OCI-LY3 (cell line): ENCODE results near the gene TMTC4.

Experiments
- H2AFZ ChIP-seq: fragments of 200-600, 300-600 bp; shearing (Covaris generic); 2 replicates; pipeline ENCODE4 v1.6.0; 2014; ENCODE audit warnings: antibody characterized with exemption, low read depth, low read length
- H3K27ac ChIP-seq: fragments of 200-600, 300-600 bp; sonication (generic); 2 replicates; pipeline ENCODE4 v1.5.1; 2014; ENCODE audit warnings: mild to moderate bottlenecking, low read length, moderate library complexity, mixed read lengths
- H3K27me3 ChIP-seq: fragments of 200-600, 300-600 bp; sonication (generic); 2 replicates; pipeline ENCODE4 v1.6.1; 2014; ENCODE audit warnings: low read depth, low read length, mixed read lengths
- H3K36me3 ChIP-seq: fragments of 200-600, 300-600 bp; sonication (generic); replicated peaks from 2 replicates; pipeline ENCODE3; 2014; ENCODE audit warnings: low read depth, low read length, mixed read lengths
- H3K4me1 ChIP-seq: fragments of 300-600, 200-600 bp; sonication (generic); 2 replicates; pipeline ENCODE4 v1.6.1; 2014; ENCODE audit warnings: low read length, mixed read lengths
- H3K4me2 ChIP-seq: fragments of 200-600, 300-600 bp; sonication (generic); 2 replicates; pipeline ENCODE4 v1.6.1; 2014; ENCODE audit warnings: low read length, mixed read lengths
- H3K4me3 ChIP-seq: fragments of 300-600, 200-600 bp; sonication (generic); 2 replicates; pipeline ENCODE4 v1.5.1; 2014; ENCODE audit warnings: antibody characterized with exemption, mild to moderate bottlenecking, low read length, moderate library complexity
- H3K79me2 ChIP-seq: fragments of 300-600, 200-600 bp; shearing (Covaris generic); 2 replicates; pipeline ENCODE4 v1.6.1; 2014; ENCODE audit warnings: mild to moderate bottlenecking, low read length, mixed read lengths
- H3K9ac ChIP-seq: fragments of 300-600, 200-600 bp; shearing (Covaris generic); 2 replicates; pipeline ENCODE4 v1.6.0; 2014; ENCODE audit warnings: mild to moderate bottlenecking, low read length, moderate library complexity
- H3K9me3 ChIP-seq: fragments of 200-600, 300-600 bp; shearing (Covaris generic); 2 replicates; pipeline ENCODE4 v1.6.1; 2014; ENCODE audit warnings: low read length, mixed read lengths; ENCODE audit not compliant: insufficient read depth
- H4K20me1 ChIP-seq: fragments of 200-600, 300-600 bp; sonication (generic); 2 replicates; pipeline ENCODE4 v1.6.1; 2016; ENCODE audit warnings: low read length, mixed read lengths; ENCODE audit not compliant: insufficient read depth
- EZH2phosphoT487 ChIP-seq: fragments of 200-600 bp; shearing (Covaris generic); IDR thresholded peaks from 2 replicates; pipeline ENCODE4 v1.6.1; 2018; ENCODE audit warnings: antibody characterized with exemption, mixed run types, low read depth
- TF ChIP-seq, protein P1 (sequence below): fragments of 200-600, 300-600 bp; sonication (generic); IDR thresholded peaks from 2 replicates; pipeline ENCODE4 v1.5.1; 2014; ENCODE audit warnings: antibody characterized with exemption, low read length, low read depth

TMTC4 gene

DNA sequence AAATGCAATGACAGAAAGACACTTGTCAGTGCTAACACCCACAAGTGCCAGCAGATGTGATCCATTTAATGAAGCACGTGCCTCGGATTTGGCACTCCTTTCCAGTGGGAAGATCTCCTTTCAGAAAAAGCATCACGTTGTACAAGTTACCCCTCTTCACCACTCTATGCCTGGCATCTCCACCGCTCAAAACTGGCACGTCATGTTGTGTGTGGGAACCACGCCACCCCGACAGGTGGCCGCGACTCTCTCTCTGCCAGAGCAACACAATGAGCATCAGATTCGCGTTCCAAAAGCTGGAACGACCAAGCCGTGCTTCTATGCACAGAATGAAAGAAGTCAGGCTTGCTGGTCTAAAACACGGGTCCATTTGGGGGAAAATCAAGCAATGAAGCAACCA, 24.3 kb downstream of the TMTC4 start:
- no peak overlapping the region for H3K4me3 ChIP-seq
- no peaks in the 10 kb centered on the region for H3K27me3 ChIP-seq
- H2AFZ ChIP-seq, result no peak overlapping the region
- no peak overlapping the region for H3K27ac ChIP-seq
- no peak overlapping the region for H3K9ac ChIP-seq
- H3K4me1 ChIP-seq, result no peaks in the 10 kb centered on the region
- TF ChIP-seq EZH2phosphoT487, result no peak
- TF ChIP-seq, protein P1, sequence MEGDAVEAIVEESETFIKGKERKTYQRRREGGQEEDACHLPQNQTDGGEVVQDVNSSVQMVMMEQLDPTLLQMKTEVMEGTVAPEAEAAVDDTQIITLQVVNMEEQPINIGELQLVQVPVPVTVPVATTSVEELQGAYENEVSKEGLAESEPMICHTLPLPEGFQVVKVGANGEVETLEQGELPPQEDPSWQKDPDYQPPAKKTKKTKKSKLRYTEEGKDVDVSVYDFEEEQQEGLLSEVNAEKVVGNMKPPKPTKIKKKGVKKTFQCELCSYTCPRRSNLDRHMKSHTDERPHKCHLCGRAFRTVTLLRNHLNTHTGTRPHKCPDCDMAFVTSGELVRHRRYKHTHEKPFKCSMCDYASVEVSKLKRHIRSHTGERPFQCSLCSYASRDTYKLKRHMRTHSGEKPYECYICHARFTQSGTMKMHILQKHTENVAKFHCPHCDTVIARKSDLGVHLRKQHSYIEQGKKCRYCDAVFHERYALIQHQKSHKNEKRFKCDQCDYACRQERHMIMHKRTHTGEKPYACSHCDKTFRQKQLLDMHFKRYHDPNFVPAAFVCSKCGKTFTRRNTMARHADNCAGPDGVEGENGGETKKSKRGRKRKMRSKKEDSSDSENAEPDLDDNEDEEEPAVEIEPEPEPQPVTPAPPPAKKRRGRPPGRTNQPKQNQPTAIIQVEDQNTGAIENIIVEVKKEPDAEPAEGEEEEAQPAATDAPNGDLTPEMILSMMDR, result no peak
- peaks cover 23% of the 10 kb centered on the region for H3K36me3 ChIP-seq
- H4K20me1 ChIP-seq, result no peaks in the 10 kb centered on the region
- H3K9me3 ChIP-seq, result no peaks in the 10 kb centered on the region
- no peak overlapping the region for H3K4me2 ChIP-seq
- H3K79me2 ChIP-seq, result no peaks in the 10 kb centered on the region

DNA sequence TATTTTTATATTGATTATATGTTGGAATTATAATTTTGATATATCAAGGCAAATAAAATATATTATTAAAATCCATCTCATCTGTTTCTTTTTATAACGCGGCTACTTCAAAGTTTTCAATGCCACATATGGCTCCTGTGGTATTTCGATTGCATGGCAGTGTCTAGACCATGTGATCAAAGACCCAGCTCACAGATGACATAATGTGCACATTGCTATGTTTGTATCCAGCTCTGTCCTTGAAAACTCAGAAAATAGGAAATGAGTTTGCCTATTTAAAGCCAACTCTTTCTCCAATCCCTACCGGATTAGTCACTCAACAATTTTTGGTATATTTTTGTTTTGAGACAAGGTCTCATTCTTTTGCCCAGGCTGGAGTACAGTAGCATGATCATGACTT, 26.2 kb downstream of the TMTC4 start:
- H3K79me2 ChIP-seq, result no peaks in the 10 kb centered on the region
- H3K36me3 ChIP-seq, result peaks cover 24% of the 10 kb centered on the region
- H4K20me1 ChIP-seq, result no peaks in the 10 kb centered on the region
- no peak for TF ChIP-seq EZH2phosphoT487
- TF ChIP-seq, protein P1, result no peak
- no peak overlapping the region for H3K9ac ChIP-seq
- H3K9me3 ChIP-seq, result no peaks in the 10 kb centered on the region
- no peak overlapping the region for H3K4me2 ChIP-seq
- H3K27me3 ChIP-seq, result no peaks in the 10 kb centered on the region
- no peak overlapping the region for H2AFZ ChIP-seq
- H3K4me3 ChIP-seq, result no peak overlapping the region
- H3K4me1 ChIP-seq, result no peaks in the 10 kb centered on the region
- no peak overlapping the region for H3K27ac ChIP-seq

DNA sequence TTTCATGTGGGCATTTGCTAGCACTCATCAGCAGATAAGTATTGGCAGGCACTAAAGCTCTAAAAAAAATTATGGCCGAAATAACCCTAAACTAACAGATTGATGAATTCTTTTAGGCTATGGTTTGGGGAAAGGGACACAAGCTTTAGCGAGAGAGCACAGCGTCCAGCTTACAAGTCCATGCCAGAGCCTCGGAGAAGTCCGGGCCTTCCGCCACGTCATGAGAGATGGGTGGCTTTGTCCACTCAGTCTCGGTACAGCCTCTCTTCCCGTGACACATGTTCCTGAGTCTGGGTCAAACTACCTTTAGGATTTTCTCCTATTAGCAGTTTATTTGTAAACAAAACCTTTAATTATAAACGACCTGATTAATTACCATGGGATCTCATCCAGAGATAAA, 27.7 kb downstream of the TMTC4 start:
- Histone ChIP-seq H2AFZ (no peak overlapping the region), H4K20me1 (no peaks in the 10 kb centered on the region), H3K27me3 (no peaks in the 10 kb centered on the region), H3K4me3 (no peak overlapping the region), H3K36me3 (peaks cover 34% of the 10 kb centered on the region), H3K9me3 (no peaks in the 10 kb centered on the region), H3K27ac (no peak overlapping the region), H3K4me2 (no peak overlapping the region), H3K9ac (no peak overlapping the region), H3K4me1 (no peaks in the 10 kb centered on the region), H3K79me2 (no peaks in the 10 kb centered on the region)
- TF ChIP-seq, protein P1, result no peak
- no peak for TF ChIP-seq EZH2phosphoT487

DNA sequence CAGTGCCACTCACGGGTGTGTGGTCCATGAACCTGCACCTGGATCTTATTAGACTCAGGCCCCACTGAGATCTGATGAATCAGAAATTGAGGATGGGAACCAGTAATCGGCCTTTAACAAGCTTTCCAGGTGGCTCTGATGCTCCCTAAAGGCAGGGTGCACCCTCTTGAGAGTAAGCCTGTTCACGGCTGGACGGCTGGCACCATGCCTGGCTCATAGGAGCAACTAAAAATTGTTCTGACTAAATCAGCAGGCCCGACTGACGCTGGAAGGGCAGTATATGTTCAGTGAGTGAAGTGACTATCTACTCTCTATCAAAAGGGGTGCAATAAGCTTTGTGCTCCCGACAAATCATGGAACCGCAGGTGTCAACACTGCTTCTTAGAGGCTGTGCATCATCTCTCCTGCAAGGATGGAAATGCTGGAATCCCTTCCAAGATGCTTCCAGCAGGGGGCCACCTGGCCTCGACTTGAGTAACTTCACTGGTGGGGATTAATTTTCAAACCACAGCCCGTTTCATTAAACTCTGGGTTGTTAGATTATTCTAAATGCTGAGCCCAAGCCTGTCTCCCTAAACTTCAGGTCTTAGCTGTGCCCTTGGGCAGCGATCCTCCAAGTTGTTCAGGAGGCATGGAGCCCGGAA, 28.4 kb downstream of the TMTC4 start:
- H2AFZ ChIP-seq, result no peak overlapping the region

More for the DNA sequence above, 28.4 kb downstream of the TMTC4 start:
- H3K4me1 ChIP-seq, result no peaks in the 10 kb centered on the region
- H3K4me2 ChIP-seq, result no peak overlapping the region
- H3K27ac ChIP-seq, result no peak overlapping the region
- no peaks in the 10 kb centered on the region for H3K27me3 ChIP-seq
- no peaks in the 10 kb centered on the region for H3K9me3 ChIP-seq
- peaks cover 37% of the 10 kb centered on the region for H3K36me3 ChIP-seq
- no peaks in the 10 kb centered on the region for H3K79me2 ChIP-seq
- TF ChIP-seq, protein P1, result peak; percentile 45
- TF ChIP-seq EZH2phosphoT487, result no peak
- H4K20me1 ChIP-seq, result no peaks in the 10 kb centered on the region
- H3K4me3 ChIP-seq, result no peak overlapping the region
- no peak overlapping the region for H3K9ac ChIP-seq
